ENCODE data around the gene MAN1C1.

MAN1C1 gene

DNA sequence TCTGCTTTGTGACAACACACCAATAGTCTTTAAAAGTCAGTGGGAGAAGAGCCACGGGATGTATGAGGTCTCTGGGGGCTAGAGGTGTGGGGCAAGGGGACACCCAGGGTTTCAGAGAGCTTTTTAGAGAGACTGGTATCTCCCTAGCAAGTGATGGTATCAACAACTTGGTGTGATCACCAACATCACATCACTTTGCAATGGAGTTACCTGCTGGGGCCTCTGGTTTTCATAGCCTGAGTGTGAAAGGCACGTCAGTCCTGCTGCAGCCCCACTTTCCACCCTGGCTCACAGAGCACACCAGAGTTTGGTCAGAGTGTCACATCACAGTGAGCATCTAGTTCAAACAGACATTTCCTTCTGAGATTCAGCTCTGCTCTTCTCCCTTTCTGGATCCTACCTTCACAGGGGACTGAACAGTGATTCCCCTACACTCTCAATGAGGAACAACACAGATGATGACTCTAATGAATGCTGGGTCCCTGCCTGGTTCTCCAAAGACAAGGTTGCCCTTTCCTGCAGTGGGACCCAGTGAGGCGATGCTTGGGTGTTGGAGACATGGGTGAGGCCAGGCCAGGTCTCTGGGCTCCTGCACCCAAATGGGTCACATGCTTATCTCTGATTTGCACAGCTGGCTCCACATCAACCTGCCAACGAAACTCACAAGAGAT lies 2.0 kb upstream of the MAN1C1 start:
- no peak for DNase-seq (ENCODE audit: low spot score)

DNA sequence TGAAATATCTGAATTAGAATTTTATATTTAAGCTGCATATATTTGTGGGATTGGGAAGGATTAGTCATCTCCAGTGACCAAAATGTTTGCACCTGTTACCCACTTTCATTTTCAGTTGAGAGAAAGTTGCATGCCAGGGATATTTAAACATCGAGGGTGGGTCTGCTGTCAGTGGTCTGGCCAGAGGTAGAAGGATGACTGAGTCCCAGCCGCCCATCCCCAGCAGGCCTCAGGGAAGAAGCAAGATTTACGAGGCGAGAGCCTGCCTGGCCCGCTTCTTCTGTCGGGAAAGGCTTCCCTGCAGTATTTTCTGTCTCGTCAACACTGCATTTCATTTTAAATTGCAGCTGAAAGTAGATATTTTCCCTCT lies 1.4 kb upstream of the MAN1C1 start:
- no peak for DNase-seq (ENCODE audit: low spot score)

DNA sequence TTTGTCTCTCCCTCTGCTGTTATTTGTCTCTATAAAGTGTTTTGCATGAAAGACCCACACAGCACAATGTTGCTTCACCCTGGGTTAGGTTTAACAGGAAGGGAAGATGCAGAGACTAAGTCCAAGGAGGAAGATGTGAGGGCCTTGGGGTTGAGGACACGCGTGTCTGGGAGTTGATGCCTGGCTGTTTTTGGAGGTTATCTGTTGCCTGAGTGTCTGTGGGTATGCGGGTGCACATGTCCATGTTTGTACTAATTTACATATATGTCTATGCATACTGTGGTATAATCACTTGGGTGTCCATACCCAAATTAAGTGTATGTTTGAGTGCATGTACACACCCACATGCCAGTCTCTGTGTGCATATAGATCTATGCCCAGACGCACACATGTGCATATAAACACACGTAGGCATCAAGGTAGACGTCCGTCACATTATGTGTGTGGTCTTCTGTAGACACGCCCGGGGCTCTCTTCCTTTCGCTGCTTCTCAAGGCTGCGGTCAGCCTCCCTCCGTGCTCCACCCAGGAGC lies 962 bp upstream of the MAN1C1 start:
- DNase-seq (ENCODE audit: low spot score) = no peak

DNA sequence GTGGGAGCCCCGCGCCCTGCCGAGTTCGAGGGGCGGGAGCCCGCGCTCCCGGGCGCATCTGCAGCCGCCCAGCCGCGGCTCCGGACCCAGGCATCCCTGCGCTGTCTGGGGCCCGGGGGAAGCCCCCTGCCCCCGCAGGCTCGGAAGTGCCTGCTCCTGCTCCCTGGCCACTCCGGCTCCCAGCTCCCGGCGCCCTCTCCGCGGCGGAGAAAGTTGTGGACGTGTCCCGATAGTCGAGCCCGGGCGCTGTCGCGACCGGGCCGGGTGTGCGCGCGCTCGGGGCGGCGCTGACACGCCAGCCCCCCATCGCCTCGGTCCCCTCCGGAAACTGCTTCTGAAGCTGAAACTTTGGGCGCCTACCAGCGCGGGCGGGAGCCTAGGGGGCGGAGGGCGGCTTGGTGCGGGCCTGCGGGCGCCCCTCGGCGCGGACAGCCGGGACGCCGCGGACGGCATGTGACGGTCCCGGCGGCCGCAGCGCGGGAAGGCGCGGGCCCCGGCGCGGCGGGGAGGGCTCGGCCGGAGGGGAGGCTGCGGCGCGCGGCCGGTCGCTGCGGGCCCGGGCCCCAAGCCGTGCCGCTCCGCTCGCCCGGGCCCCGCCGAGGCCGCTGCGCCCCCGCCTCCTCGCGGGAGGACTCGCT lies 515 bp downstream of the MAN1C1 start:
- DNase-seq (ENCODE audit: low spot score) = no peak

DNA sequence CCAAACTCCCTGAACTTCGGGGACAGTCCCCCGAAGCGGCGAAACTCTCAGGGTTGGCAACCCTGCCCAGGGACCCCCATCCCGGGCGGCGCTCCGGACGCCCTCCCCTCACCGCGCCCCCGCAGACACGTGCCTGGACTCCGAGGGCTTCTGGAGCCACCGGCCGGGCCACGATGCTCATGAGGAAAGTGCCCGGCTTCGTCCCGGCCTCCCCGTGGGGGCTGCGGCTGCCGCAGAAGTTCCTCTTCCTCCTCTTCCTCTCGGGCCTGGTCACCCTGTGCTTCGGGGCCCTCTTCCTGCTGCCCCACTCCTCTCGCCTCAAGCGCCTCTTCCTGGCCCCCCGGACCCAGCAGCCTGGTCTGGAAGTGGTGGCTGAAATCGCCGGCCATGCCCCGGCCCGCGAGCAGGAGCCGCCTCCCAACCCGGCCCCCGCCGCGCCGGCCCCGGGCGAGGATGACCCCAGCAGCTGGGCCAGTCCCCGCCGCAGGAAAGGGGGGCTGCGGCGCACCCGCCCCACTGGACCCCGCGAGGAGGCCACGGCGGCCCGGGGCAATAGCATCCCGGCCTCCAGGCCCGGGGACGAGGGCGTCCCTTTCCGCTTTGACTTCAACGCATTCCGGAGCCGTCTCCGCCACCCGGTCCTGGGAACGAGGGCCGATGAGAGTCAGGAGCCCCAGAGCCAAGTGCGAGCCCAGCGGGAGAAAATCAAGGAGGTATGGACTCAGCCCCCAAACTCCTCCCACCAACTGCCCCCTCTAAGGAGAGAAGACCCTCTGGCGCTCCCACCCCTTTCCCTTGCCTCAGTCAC lies 1.2 kb downstream of the MAN1C1 start:
- no peak for DNase-seq (ENCODE audit: low spot score)

DNA sequence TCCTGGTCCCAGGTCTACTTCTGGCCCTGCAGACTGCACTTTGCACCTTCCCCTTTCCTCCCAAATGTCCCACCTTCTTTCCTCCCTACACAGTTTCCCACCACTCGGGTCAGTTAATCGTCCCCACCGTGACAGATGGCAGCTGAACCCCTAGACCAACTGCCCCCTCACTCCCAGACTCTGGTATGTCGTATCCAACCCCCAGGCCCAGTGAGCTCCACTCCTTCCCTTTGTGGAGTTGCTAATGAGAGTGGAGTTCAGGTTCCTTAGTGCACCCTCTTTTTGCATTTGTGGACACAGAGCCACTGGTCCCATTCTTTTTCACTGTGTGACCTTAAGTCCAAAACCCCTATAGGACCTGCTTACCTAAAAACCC lies 1.8 kb downstream of the MAN1C1 start:
- DNase-seq (ENCODE audit: low spot score) = no peak

DNA sequence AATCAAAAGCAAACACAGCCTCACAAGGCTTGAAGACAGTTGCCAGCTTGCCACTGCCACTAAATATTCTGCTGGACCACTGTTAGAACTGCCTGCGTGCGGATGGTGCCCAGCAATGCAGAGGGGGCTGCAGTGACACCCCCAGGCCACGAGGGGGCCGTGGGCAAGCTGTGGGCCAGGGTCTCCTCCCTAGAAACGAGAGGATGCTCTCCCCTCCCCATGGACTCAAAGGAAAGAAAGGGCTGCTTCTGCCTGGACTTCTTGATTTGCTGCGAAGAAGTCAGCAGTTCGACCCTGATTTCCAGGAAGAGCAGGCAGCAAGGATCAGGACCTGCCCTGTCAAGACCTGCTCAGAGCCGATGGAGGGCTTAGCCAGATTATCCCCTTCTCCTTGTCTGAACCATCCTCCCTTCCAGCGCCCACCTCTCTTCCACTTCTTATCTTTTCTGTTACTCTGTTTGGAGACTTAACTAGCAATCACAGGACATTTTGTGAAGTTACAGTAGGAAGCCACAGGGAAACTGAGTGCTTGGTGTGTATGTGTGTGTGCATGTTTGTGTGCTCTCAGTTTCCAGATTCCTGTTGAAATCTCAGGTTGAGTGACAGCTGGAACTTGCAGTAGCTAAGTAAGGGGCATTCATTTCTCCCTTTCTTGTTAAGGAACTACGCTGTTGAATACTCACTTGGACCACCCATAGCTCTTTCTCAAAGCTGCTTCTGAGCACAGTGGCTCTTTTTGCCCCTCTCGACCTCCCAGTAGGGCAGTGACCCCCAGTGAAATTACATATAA lies 2.7 kb downstream of the MAN1C1 start:
- DNase-seq (ENCODE audit: low spot score) = no peak

DNA sequence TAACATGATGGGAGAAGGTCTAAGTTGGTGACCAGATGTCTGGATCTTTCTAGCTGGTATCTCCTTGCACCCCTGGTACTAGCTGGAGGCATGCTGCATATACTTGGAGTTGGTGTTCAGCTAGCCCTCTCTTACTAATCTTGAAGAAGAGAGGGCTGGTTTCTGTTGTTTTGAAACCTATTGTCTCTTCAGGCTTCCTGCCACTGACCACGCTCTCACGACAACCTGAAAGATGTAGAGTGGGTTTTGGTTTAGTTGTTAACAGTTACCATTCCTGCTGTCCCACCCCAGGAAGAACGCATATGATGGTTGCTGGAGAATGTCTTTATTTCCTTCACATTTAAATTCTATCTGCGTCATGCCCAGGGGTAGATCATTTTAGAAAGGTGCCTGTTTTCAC lies 3.6 kb downstream of the MAN1C1 start:
- DNase-seq (ENCODE audit: low spot score) = no peak

DNA sequence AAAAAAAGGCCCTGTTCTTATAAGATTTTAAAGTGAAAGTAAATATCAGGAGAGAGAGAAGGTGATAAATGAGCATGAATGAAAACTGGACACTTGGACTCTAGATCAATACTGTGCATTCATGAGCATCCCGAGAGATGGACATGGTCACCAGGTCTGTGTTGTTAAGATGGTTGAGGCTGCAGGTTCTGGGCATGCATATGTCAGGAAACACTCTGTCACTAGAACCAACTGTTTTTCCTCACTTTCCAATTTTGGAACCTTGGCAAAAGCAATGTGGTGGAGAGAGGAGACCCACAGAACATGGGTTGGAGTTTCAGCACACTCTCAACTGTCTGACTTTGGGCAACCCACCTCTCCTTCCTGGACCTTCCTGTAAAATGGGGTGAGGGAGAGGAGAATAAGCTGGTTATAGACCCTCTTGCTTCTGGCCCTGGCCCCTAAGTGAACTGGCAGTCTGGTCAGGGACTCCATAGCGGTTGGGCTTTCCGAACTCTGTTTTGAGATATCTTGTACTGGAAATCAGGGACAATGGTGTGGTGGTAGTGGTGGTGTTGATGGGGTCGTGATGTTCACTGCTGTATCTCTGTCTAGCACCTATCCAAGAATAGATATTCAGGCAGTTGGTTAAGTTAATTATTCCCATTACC lies 4.2 kb downstream of the MAN1C1 start:
- DNase-seq (ENCODE audit: low spot score) = no peak

DNA sequence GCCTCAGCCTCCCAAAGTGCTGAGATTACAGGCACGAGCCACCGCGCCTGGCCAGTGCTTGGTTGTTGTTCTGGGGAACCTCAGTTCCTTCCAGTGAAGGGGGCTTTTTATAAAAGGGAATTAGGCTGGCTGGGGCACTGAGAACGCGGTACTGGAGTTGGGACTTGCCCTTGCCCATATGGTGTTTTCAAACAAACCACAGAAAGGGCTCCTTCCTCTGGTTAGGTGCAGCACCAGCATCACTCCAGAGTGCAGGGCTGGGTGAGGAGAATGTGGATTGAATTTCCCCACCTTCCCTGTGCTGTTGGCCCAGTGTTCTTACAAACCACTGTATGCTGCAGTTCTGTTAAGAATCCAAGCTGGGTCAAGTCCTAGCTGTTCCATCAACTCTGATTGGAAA lies 5.3 kb downstream of the MAN1C1 start:
- DNase-seq (ENCODE audit: low spot score) = no peak

DNA sequence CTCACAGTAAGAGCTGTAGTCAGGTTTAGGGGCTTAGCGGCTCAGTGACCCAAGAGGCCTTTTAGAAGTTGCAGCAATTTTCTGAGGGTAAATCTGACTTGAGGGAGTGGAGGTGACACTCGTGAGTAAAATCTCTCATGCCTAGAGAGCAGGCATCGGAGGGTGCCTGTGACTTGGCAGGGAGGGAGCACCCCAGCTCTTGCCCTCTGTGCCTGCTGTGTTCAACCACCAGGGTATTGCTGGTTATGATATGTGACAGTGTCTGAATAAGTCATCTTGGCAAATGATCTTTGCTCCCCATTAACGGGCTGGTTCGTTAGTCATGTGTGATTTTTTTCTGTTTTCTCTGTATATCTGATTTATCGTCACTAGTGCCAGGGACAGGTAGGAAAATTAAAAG lies 5.9 kb downstream of the MAN1C1 start:
- DNase-seq (ENCODE audit: low spot score) = no peak

DNA sequence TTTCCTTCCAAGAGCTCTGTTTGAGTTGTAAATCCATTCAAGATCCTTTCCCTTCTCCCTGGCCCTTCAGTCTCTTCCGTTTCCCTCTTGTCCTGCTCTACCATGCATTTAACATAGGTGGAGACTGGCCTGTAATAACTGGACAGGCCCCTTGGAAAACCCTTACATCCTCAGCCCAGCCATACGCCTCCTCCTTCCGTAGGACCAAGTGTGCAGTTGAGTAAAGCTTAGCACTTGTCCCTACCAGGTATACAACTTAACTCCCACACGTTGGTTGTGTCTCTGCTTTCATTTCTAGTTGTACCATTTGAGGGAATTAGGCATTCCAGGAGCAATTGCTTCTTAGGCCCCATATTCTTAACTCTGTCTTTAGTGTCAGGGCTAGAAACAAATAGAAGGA lies 6.4 kb downstream of the MAN1C1 start:
- no peak for DNase-seq (ENCODE audit: low spot score)

DNA sequence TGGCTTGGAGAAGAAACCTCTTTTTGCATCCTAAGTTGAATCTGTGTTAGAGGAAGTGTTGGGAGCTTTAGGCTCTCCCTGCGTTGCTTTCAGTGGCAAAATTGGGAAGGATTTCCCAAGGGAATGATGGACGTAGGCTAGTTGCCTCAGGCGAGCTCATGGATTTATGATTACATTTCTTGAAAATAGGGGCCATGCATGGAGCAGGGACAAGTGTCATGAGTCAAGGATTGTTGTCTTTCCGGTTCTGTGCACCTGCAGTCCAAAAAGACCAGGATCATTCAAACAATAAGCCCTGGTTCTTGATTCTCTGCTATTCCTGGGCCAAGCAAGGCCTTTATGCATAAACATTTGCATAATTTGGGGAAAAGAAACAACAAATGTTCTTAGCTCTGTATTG lies 7.1 kb downstream of the MAN1C1 start:
- DNase-seq (ENCODE audit: low spot score) = no peak

DNA sequence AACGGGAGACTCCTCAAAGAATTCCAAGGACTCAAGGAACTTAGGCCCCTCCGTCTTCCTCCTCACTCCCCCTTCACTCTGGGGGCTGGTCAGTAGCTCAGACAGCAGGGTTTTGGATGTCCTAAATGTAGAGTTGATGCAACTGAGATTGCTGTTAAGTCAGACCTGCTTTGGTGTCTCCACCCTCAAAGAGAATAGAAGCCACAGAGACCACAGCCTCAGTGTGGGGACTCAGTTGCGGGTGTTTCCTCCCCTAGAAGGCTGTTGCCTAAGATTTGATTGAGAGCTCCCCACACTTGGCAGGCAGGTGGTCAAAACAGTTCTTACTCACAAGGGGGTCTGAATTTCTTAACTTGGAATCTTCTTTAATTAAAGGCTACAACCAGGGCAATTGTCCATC lies 7.6 kb downstream of the MAN1C1 start:
- no peak for DNase-seq (ENCODE audit: low spot score)

DNA sequence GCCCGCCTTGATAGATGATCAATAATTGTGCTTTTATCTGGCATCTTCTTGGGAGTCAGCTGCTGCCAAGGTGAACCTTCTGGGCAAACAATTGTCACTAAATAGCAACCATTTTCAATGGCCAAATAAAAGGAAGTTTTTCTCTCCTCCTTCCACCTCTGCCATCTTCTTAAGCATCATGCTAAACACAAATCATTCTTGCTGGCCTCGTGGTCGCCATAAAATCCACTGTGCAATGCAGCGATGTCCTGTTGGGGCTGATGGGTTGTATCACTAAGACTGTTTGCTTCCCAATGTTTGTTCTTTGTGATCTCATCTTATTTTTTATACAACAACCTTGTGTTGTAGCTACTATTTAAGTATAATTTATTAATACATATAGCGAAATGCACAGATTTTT lies 8.0 kb downstream of the MAN1C1 start:
- no peak for DNase-seq (ENCODE audit: low spot score)

DNA sequence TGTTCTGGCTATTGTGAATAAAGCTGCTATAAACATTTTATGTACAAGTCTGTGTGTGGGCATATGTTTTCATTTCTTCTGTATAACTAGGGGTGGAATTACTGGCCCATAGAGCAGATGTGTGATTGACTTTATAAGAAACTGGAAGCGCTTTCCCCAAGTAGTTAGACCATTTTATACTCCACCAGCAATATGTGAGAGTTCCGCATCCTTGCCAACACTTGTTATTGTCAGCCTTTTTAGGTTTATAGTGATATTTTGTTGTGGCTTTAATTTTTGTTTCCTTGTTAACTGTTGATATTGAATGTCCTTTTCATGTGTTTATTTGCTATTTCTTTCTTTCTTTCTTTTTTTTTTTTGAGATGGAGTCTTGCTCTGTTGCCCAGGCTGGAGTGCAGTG lies 9.4 kb downstream of the MAN1C1 start:
- no peak for DNase-seq (ENCODE audit: low spot score)

DNA sequence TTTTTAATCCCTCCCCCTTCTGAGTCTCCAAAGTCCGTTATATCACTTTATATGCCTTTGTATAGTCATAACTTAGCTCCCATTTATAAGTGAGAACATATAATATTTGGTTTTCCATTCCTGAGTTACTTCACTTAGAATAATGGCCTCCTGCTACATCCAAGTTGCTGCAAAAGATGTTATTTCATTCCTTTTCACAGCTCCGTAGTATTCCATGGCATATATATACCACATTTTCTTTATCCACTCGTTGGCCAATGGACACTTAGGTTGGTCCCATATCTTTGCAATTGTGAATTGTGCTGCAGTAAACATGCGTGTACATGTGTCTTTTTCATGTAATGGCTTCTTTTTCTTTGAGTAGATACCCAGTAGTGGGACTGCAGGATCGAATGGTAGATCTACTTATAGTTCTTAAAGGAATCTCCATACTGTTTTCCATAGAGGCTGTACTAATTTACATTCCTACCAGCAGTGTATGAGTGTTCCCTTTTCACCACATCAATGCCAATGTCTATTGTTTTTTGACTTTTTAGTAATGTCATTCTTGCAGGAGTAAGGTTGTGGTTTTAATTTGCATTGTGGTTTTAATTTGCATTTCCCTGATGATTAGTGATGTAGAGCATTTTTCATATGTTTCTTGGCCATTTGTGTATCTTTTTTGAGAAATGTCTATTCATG lies 12.3 kb downstream of the MAN1C1 start:
- DNase-seq (ENCODE audit: low spot score) = no peak

DNA sequence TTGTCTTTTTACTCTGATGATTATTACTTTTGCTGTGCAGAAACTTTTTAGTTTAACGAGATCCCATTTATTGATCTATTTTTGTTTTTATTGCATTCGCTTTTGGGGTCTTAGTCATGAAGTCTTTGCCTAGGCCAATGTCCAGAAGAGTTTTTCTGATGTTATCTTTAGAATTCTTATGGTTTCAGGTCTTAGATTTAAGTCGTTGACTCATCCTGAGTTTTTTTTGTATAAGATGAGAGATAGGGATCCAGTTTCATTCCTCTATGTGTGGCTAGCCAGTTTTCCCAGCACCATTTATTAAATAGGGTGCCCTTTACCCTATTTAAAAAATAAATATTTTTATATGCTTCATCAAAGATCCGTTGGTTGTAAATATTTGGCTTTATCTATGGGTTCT lies 13.2 kb downstream of the MAN1C1 start:
- DNase-seq (ENCODE audit: low spot score) = no peak

DNA sequence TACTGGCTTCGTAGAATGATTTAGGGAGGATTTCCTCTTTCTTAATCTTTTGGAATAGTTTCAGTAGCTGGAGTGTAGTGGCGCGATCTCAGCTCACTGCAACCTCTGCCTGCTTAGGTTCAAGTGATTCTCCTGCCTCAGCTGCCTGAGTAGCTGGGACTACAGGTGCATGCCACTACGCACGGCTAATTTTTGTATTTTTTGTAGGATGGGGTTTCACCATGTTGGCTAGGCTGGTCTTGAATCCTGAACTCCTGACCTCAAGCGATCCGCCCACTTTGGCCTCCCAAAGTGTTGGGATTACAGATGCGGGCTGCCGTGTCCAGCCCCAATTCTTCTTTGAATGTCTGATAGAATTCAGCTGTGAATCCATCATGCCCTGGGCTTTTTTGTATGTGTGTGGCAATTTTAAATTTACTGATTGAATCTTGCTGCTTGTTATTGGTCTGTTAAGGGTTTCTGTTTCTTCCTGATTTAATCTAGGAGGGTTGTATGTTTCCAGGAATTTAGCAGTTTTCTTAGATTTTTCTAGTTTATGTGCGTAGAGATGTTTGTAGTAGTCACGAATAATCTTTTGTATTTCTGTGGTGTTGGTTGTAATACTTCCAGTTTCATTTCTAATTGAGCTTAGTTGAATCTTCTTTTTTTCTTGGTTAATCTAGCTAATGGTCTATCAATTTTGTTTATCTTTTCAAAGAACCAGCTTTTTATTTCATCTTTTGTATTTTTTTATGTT lies 15.3 kb downstream of the MAN1C1 start:
- DNase-seq (ENCODE audit: low spot score) = no peak

DNA sequence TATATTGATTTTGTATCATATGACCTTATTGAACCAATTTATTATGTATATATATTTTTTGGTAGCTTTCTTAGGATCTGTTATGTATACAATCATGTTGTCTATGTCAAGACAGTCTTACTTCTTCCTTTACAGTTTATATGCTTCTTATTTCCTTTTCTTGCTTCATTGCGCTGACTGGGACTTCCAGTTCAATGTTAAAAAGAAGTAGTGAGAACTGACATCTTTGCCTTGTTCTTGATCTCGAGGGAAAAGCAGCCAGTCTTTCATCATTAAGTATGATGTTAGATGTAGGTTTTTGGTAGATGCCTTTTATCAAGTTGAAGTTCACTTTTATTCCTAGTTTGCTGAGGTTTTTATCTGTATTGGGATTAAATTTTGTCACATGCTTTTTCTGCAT lies 17.5 kb downstream of the MAN1C1 start:
- no peak for DNase-seq (ENCODE audit: low spot score)

DNA sequence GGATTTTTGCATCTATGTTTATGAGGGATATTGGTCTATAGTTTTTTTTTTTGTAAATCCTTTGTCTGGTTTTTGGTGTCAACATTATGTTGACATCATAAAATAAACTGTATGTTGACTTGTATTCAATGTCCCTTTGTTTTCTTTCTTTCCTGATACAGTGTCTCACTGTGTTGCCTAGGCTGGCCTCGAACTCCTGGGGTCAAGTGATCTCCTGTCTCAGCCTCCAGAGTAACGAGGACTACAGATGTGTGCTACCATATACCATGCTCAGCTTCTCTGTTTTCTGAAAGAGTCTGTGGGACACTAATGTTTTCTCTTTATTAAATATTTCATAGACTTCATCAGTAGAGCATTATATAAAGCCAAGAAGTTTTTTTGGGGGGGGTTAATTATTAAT lies 18.3 kb downstream of the MAN1C1 start:
- DNase-seq (ENCODE audit: low spot score) = no peak
